Heart right ventricle (tissue), 16 donors: ENCODE data around the gene PPP2R2B. TPM values are rescaled to one million over a fixed set of nuclear protein-coding genes. Genes with fewer than 3 reads are reported as not detected.

Experiments used
- ATAC-seq, 8 donors: fragments of 200-7000 bp; cut with Tn5 transposase; one replicate each; pipeline ENCODE4 v1.9.1; 2020; ENCODE audit warnings: mild to moderate bottlenecking in 8 of 8, moderate library complexity in 8 of 8, moderate number of reproducible peaks in 1 of 8
- DNase-seq, 2 donors: peaks; one replicate each; pipeline ENCODE4 v3.0.0-alpha.2; 2020
- H3K27ac ChIP-seq, 10 donors: fragments of 200-600 bp; sonication (generic) in 2 of 10; one replicate each; pipeline versions ENCODE4 v1.5.0 to v1.8.0; 2020 to 2022; ENCODE audit warnings: mild to moderate bottlenecking in 3 of 10
- H3K27me3 ChIP-seq, 7 donors: fragments of 200-600 bp; one replicate each; pipeline ENCODE4 v1.8.0; 2021 to 2022; ENCODE audit warnings: mild to moderate bottlenecking in 2 of 7
- H3K36me3 ChIP-seq, 9 donors: fragments of 200-600 bp; sonication (generic) in 1 of 9; one replicate each; pipeline versions ENCODE4 v1.5.0 to v1.8.0; 2020 to 2022; ENCODE audit warnings: mild to moderate bottlenecking in 2 of 9
- H3K4me1 ChIP-seq, 9 donors: fragments of 200-600 bp; sonication (generic) in 1 of 9; one replicate each; pipeline versions ENCODE4 v1.5.0 to v1.8.0; 2020 to 2022; ENCODE audit warnings: mild to moderate bottlenecking in 4 of 9
- H3K4me3 ChIP-seq, 10 donors: fragments of 200-600 bp; sonication (generic) in 2 of 10; one replicate each; pipeline versions ENCODE4 v1.5.0 to v1.8.0; 2020 to 2022; ENCODE audit warnings: mild to moderate bottlenecking in 7 of 10, moderate library complexity in 2 of 10
- H3K9me3 ChIP-seq, 11 donors: fragments of 200-600 bp in 10 of 11; sonication (generic) in 2 of 11; one replicate each; pipeline versions ENCODE4 v1.5.0 to v1.8.0; 2013 to 2022; ENCODE audit warnings: mild to moderate bottlenecking in 2 of 11, control low read depth in 1 of 11, moderate library complexity in 1 of 11
- CTCF ChIP-seq, 9 donors: fragments of 200-600 bp; sonication (generic) in 2 of 9; IDR thresholded peaks; one replicate each; pipeline versions ENCODE4 v1.5.0 to v1.8.0; 2021 to 2022; ENCODE audit warnings: antibody characterized with exemption in 9 of 9, mild to moderate bottlenecking in 5 of 9, moderate library complexity in 1 of 9
- WGBS, 2 donors: extraction: QIAGEN DNeasy Blood & Tissue Kit; methylation state at CpG; one replicate each; pipeline ENCODE4 v1.1.7; 2013; ENCODE audit warnings: inconsistent platforms in 1 of 2; 5-methylcytosine and 5-hydroxymethylcytosine counted together
- intact Hi-C, 10 donors: fragments of 100-400 bp; cut with DNase I; formaldehyde crosslinking; loops; one replicate each; pipeline versions ENCODE4 v1.11.1 to v1.14.2; 2022
- polyA plus RNA-seq, 2 donors: library from polyadenylated mRNA; stranded (reverse); fragments of 200-250 nt; gene quantifications; one replicate each; pipeline ENCODE4 v1.2.3, GENCODE V29; 2013
- total RNA-seq, 10 donors: library from RNA; stranded (reverse); fragmentation: NEBNext Ultra II Directional in 3 of 10; extraction: Animal tissue kit (Norgen Biotek cat#: 25700) in 3 of 10; gene quantifications; one replicate each; pipeline versions ENCODE4 v1.2.1 to v1.2.4, GENCODE V29; 2021 to 2023
- donor health status: Arrhythmogenic right ventricular cardiomyopathy.
- donor health status: ischemic (EF 13 %, LVEDD 7.1; RV severe dilation, severe dysfunction).
- donor health status: healthy with polysubstance abuse.
- donor health status: DM: no; HTN: yes; CAD: no.
- donor health status: DM: no; HTN: no; CAD: no.
- donor health status: ischemic (EF 25% LVEDD 6.9; RV normal size, moderate dysfunction).
- donor health status: ischemic (EF 25% LVEDD 5.7; RV mildly dilated, moderate dysfunction).
- donor health status: healthy.
- donor health status: DM: yes; HTN: yes; CAD: no.
- donor health status: Ischemic cardiomyopathy.
- donor health status: ischemic (EF 35%, LVEDD 5.7; RV mildly dilated, moderate dysfunction).
- donor health status: nonischemic (EF 11% LVEDD 7.7; RV severe dilation, severe dysfunction).
- donor health status: DM: yes; HTN: yes; CAD: no.
- donor health status: PGD.
- donor health status: ischemic (EF 29% LVEDD 5.4; RV normal size, mild dysfunction).
- donor health status: nonischemic (EF 23%, LVEDD 6.1; RV moderate dilation, normal function).

Gene PPP2R2B
- total and polyA plus RNA-seq, 12 donors = 0.05 to 1.8 (median 0.57) TPM; not detected in 2

- TF ChIP-seq CTCF (IDR thresholded peaks at IDR 0.05) = no peak
- WGBS, 2 donors = 68 to 71% methylated on average over 1 of the region's 1 CpG
- peaks cover 0 to 10% (median under 1%) of the 10 kb centered on the region in 9 donors for H3K4me1 ChIP-seq
- H3K4me3 ChIP-seq = no peak overlapping the region
- intact Hi-C loops = no loop called here
- H3K27me3 ChIP-seq = peaks cover 0 to 28% (median 11%) of the 10 kb centered on the region in 7 donors
- no peaks in the 10 kb centered on the region for H3K9me3 ChIP-seq
- no peak for DNase-seq
- ATAC-seq = no peak
- no peak overlapping the region for H3K27ac ChIP-seq
- H3K36me3 ChIP-seq = no peaks in the 10 kb centered on the region
These were observed 6.4 kb downstream of the PPP2R2B start for GRCh38 chr5:146872188-146872587.

- H3K27me3 ChIP-seq = no peaks in the 10 kb centered on the region
- H3K4me1 ChIP-seq = no peaks in the 10 kb centered on the region
- TF ChIP-seq CTCF (IDR thresholded peaks at IDR 0.05) = no peak
- intact Hi-C loops = no loop called here
- no peaks in the 10 kb centered on the region for H3K36me3 ChIP-seq
- H3K9me3 ChIP-seq = no peaks in the 10 kb centered on the region
- 54 to 89% methylated on average over 1 of the region's 1 CpG for WGBS, 2 donors
- DNase-seq (no peak), ATAC-seq (no peak)
- no peak overlapping the region for H3K4me3 ChIP-seq
- H3K27ac ChIP-seq = no peak overlapping the region
These were observed 10.4 kb downstream of the PPP2R2B start for GRCh38 chr5:146867996-146868708.

GRCh38 chr5:146866263-146866662 is 12.3 kb downstream of the PPP2R2B start:
- no peak overlapping the region for H3K27ac ChIP-seq
- H3K27me3 ChIP-seq = no peaks in the 10 kb centered on the region
- WGBS, 2 donors = 81 to 82% methylated on average over 2 of the region's 2 CpGs
- intact Hi-C loops = no loop called here
- H3K4me3 ChIP-seq = no peak overlapping the region
- DNase-seq (no peak), ATAC-seq (no peak)
- H3K4me1 ChIP-seq = no peaks in the 10 kb centered on the region
- no peaks in the 10 kb centered on the region for H3K9me3 ChIP-seq
- TF ChIP-seq CTCF (IDR thresholded peaks at IDR 0.05) = no peak
- H3K36me3 ChIP-seq = no peaks in the 10 kb centered on the region

- H3K36me3 ChIP-seq = no peaks in the 10 kb centered on the region
- TF ChIP-seq CTCF (IDR thresholded peaks at IDR 0.05) = no peak
- no peak for DNase-seq
- no peaks in the 10 kb centered on the region for H3K27me3 ChIP-seq
- H3K4me3 ChIP-seq = no peak overlapping the region
- no peaks in the 10 kb centered on the region for H3K4me1 ChIP-seq
- H3K27ac ChIP-seq = no peak overlapping the region
- 78 to 82% methylated on average over 1 of the region's 1 CpG for WGBS, 2 donors
- ATAC-seq = no peak
- intact Hi-C loops = no loop called here
- no peaks in the 10 kb centered on the region for H3K9me3 ChIP-seq
These were observed 15.9 kb downstream of the PPP2R2B start for GRCh38 chr5:146862641-146863040.
